Measurements from ENCODE around the gene STK31. TPM values are rescaled to one million over a fixed set of nuclear protein-coding genes. Genes with fewer than 3 reads are reported as not detected.
"Not testable (repeated sequence)": the region's sequence is repeated elsewhere in the genome, so short reads cannot be mapped to it uniquely, and the experiment has no call there.

The STK31 gene
- total RNA-seq, 1 donor from 2014 or later, result not detected

- intact Hi-C loops (cut with micrococcal nuclease), result no loop called here
Observed at GRCh38 chr7:23693224-23693623, 16.8 kb upstream of the STK31 start.

GRCh38 chr7:23696916-23697441, 13.0 kb upstream of the STK31 start:
- H3K36me3 Mint-ChIP-seq (ENCODE audit: low read depth), result peaks cover 13% of the 10 kb centered on the region
- H3K27ac Mint-ChIP-seq, result no peak overlapping the region
- intact Hi-C loops (cut with micrococcal nuclease), result no loop called here
- peak; percentile 81 for DNase-seq
- H3K27me3 Mint-ChIP-seq, result no peaks in the 10 kb centered on the region
- no peaks in the 10 kb centered on the region for H3K4me1 Mint-ChIP-seq
- no peaks in the 10 kb centered on the region for H3K9me3 Mint-ChIP-seq
- H3K4me3 Mint-ChIP-seq, result no peak overlapping the region

More at GRCh38 chr7:23693224-23693623, 16.8 kb upstream of the STK31 start:
- Mint-ChIP-seq H3K27ac (no peak overlapping the region), H3K36me3 (ENCODE audit: low read depth) (peaks cover 15% of the 10 kb centered on the region), H3K4me1 (no peaks in the 10 kb centered on the region), H3K4me3 (no peak overlapping the region), H3K9me3 (no peaks in the 10 kb centered on the region), H3K27me3 (no peaks in the 10 kb centered on the region)
- no peak for DNase-seq

GRCh38 chr7:23698822-23699221, 11.2 kb upstream of the STK31 start:
- Mint-ChIP-seq H3K9me3 (no peaks in the 10 kb centered on the region), H3K36me3 (ENCODE audit: low read depth) (peaks cover 12% of the 10 kb centered on the region), H3K27me3 (no peaks in the 10 kb centered on the region), H3K27ac (no peak overlapping the region), H3K4me1 (no peaks in the 10 kb centered on the region), H3K4me3 (no peak overlapping the region)
- DNase-seq, result no peak
- intact Hi-C loops (cut with micrococcal nuclease), result no loop called here

GRCh38 chr7:23700046-23700445, 10.0 kb upstream of the STK31 start:
- Mint-ChIP-seq H3K4me1 (no peaks in the 10 kb centered on the region), H3K27me3 (no peaks in the 10 kb centered on the region), H3K9me3 (peaks cover 12% of the 10 kb centered on the region), H3K27ac (no peak overlapping the region), H3K4me3 (no peak overlapping the region), H3K36me3 (ENCODE audit: low read depth) (peaks cover 16% of the 10 kb centered on the region)
- no peak for DNase-seq
- intact Hi-C loops (cut with micrococcal nuclease), result no loop called here

- peaks cover 3% of the 10 kb centered on the region for H3K27me3 Mint-ChIP-seq
- H3K4me1 Mint-ChIP-seq, result no peaks in the 10 kb centered on the region
- DNase-seq, result no peak
- H3K4me3 Mint-ChIP-seq, result no peak overlapping the region
- intact Hi-C loops (cut with micrococcal nuclease), result no loop called here
- H3K27ac Mint-ChIP-seq, result no peak overlapping the region
- peaks cover 17% of the 10 kb centered on the region for H3K9me3 Mint-ChIP-seq
- peaks cover 14% of the 10 kb centered on the region for H3K36me3 Mint-ChIP-seq (ENCODE audit: low read depth)
Observed at GRCh38 chr7:23709081-23709750, 803 bp upstream of the STK31 start.

- Mint-ChIP-seq H3K27ac (no peak overlapping the region), H3K4me3 (no peak overlapping the region), H3K27me3 (peaks cover 3% of the 10 kb centered on the region), H3K9me3 (no peaks in the 10 kb centered on the region), H3K4me1 (no peaks in the 10 kb centered on the region), H3K36me3 (ENCODE audit: low read depth) (no peaks in the 10 kb centered on the region)
- intact Hi-C loops (cut with micrococcal nuclease), result loop anchor here (1.0 to 5.0 kb wide), 3 partner anchors 142 to 440 kb away; no protein-coding TSS in a partner anchor
- no peak for DNase-seq
Observed at GRCh38 chr7:23712368-23713284, 2.6 kb downstream of the STK31 start.

GRCh38 chr7:23713285-23714149, 3.5 kb downstream of the STK31 start:
- no peak overlapping the region for H3K27ac Mint-ChIP-seq
- H3K9me3 Mint-ChIP-seq, result no peaks in the 10 kb centered on the region
- H3K36me3 Mint-ChIP-seq (ENCODE audit: low read depth), result no peaks in the 10 kb centered on the region
- intact Hi-C loops (cut with micrococcal nuclease), result loop anchor here (5.0 kb wide), 1 partner anchor 441 kb away; no protein-coding TSS in a partner anchor
- no peak overlapping the region for H3K4me3 Mint-ChIP-seq
- H3K4me1 Mint-ChIP-seq, result no peaks in the 10 kb centered on the region
- peaks cover 5% of the 10 kb centered on the region for H3K27me3 Mint-ChIP-seq
- DNase-seq, result no peak

- H3K27me3 Mint-ChIP-seq, result peaks cover 6% of the 10 kb centered on the region
- H3K36me3 Mint-ChIP-seq (ENCODE audit: low read depth), result no peaks in the 10 kb centered on the region
- H3K27ac Mint-ChIP-seq, result no peak overlapping the region
- intact Hi-C loops (cut with micrococcal nuclease), result loop anchor here (5.0 kb wide), 1 partner anchor 442 kb away; no protein-coding TSS in a partner anchor
- no peak for DNase-seq
- no peaks in the 10 kb centered on the region for H3K4me1 Mint-ChIP-seq
- no peak overlapping the region for H3K4me3 Mint-ChIP-seq
- H3K9me3 Mint-ChIP-seq, result no peaks in the 10 kb centered on the region
Observed at GRCh38 chr7:23714150-23714464, 4.1 kb downstream of the STK31 start.

GRCh38 chr7:23714579-23714978, 4.6 kb downstream of the STK31 start:
- DNase-seq, result no peak
- Mint-ChIP-seq H3K4me3 (no peak overlapping the region), H3K4me1 (no peaks in the 10 kb centered on the region), H3K27ac (no peak overlapping the region), H3K9me3 (no peaks in the 10 kb centered on the region), H3K36me3 (ENCODE audit: low read depth) (no peaks in the 10 kb centered on the region), H3K27me3 (peaks cover 6% of the 10 kb centered on the region)
- intact Hi-C loops (cut with micrococcal nuclease), result loop anchor here (5.0 kb wide), 1 partner anchor 442 kb away; no protein-coding TSS in a partner anchor

- Mint-ChIP-seq H3K27me3 (peaks cover 6% of the 10 kb centered on the region), H3K4me3 (no peak overlapping the region), H3K36me3 (ENCODE audit: low read depth) (no peaks in the 10 kb centered on the region), H3K9me3 (no peaks in the 10 kb centered on the region), H3K4me1 (no peaks in the 10 kb centered on the region), H3K27ac (no peak overlapping the region)
- no peak for DNase-seq
- intact Hi-C loops (cut with micrococcal nuclease), result no loop called here
Observed at GRCh38 chr7:23715099-23715498, 5.1 kb downstream of the STK31 start.

GRCh38 chr7:23717788-23718187, 7.8 kb downstream of the STK31 start:
- H3K27ac Mint-ChIP-seq, result no peak overlapping the region
- H3K4me1 Mint-ChIP-seq, result no peaks in the 10 kb centered on the region
- no peaks in the 10 kb centered on the region for H3K36me3 Mint-ChIP-seq (ENCODE audit: low read depth)
- no peaks in the 10 kb centered on the region for H3K9me3 Mint-ChIP-seq
- H3K27me3 Mint-ChIP-seq, result peaks cover 6% of the 10 kb centered on the region
- DNase-seq, result no peak
- H3K4me3 Mint-ChIP-seq, result no peak overlapping the region
- intact Hi-C loops (cut with micrococcal nuclease), result no loop called here

- Mint-ChIP-seq H3K27ac (no peak overlapping the region), H3K9me3 (no peaks in the 10 kb centered on the region), H3K27me3 (peaks cover 5% of the 10 kb centered on the region), H3K4me3 (no peak overlapping the region), H3K36me3 (ENCODE audit: low read depth) (no peaks in the 10 kb centered on the region), H3K4me1 (no peaks in the 10 kb centered on the region)
- no peak for DNase-seq
- intact Hi-C loops (cut with micrococcal nuclease), result no loop called here
Observed at GRCh38 chr7:23721456-23721855, 11.4 kb downstream of the STK31 start.

GRCh38 chr7:23722587-23723216, 12.7 kb downstream of the STK31 start:
- H3K36me3 Mint-ChIP-seq (ENCODE audit: low read depth); H3K4me3 Mint-ChIP-seq; H3K27ac Mint-ChIP-seq; H3K4me1 Mint-ChIP-seq; H3K9me3 Mint-ChIP-seq; DNase-seq; intact Hi-C loops (cut with micrococcal nuclease); H3K27me3 Mint-ChIP-seq: not testable (repeated sequence)

All from activated CD4-positive, alpha-beta T cell treated with anti-CD3 and anti-CD28 coated beads, Interleukin-2, amount 10 ng/mL, durations not matched to agents 24 days and 14 days (primary cell).